IMR-90 (cell line): Measurements from ENCODE around the gene PCSK6.

Source experiments
- POLR2A ChIP-seq: IDR thresholded peaks from 2 replicates; pipeline ENCODE4 v1.6.1; 2012; ENCODE audit warnings: mild to moderate bottlenecking, low read depth, low read length
- RCOR1 ChIP-seq: IDR thresholded peaks from 2 replicates; pipeline ENCODE4 v1.6.1; 2012; ENCODE audit warnings: mild to moderate bottlenecking, low read length, improper control_type of control experiment; ENCODE audit not compliant: insufficient replicate concordance
- TF ChIP-seq, protein P1 (sequence below): conservative IDR thresholded peaks from 2 replicates; pipeline ENCODE4 v1.5.1; 2012; ENCODE audit warnings: mild to moderate bottlenecking, low read depth, low read length, improper control_type of control experiment
- TF ChIP-seq, protein P2 (sequence below): fragments of 150-350 bp; IDR thresholded peaks from 2 replicates; pipeline ENCODE4 v1.6.1; 2017; ENCODE audit warnings: mild to moderate bottlenecking, antibody characterized with exemption, low read length, low read depth

DNA sequence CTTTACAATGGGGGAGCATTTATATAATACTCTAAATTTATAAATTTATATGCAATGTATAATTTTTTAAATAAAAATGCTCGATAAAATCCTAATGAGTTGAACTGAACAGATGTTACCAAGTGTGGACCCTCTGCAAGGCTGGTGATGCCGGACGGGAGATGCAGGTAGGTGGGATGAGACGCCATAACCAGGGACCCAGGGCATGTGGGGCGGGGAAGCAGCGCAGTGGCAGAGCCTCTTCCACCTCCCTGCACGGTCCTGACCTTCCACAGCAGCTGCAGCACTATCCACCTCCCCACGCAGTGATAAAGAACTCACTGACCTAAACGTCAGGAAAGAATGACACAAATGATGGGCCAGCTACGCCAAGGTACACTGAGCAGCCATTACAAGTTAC lies 12.8 kb downstream of the PCSK6 start:
- TF ChIP-seq, protein P1, sequence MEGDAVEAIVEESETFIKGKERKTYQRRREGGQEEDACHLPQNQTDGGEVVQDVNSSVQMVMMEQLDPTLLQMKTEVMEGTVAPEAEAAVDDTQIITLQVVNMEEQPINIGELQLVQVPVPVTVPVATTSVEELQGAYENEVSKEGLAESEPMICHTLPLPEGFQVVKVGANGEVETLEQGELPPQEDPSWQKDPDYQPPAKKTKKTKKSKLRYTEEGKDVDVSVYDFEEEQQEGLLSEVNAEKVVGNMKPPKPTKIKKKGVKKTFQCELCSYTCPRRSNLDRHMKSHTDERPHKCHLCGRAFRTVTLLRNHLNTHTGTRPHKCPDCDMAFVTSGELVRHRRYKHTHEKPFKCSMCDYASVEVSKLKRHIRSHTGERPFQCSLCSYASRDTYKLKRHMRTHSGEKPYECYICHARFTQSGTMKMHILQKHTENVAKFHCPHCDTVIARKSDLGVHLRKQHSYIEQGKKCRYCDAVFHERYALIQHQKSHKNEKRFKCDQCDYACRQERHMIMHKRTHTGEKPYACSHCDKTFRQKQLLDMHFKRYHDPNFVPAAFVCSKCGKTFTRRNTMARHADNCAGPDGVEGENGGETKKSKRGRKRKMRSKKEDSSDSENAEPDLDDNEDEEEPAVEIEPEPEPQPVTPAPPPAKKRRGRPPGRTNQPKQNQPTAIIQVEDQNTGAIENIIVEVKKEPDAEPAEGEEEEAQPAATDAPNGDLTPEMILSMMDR, result no peak
- TF ChIP-seq, protein P2, sequence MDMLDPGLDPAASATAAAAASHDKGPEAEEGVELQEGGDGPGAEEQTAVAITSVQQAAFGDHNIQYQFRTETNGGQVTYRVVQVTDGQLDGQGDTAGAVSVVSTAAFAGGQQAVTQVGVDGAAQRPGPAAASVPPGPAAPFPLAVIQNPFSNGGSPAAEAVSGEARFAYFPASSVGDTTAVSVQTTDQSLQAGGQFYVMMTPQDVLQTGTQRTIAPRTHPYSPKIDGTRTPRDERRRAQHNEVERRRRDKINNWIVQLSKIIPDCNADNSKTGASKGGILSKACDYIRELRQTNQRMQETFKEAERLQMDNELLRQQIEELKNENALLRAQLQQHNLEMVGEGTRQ, result no peak
- TF ChIP-seq RCOR1 (no peak), POLR2A (no peak)
